Muscle layer of colon (tissue), 2 donors: ENCODE results near the gene CALR.
A peak's percentile ranks its signal among the peaks of the same experiment; 100 is the strongest.

Source experiments
- H3K27ac ChIP-seq: one replicate; pipeline ENCODE4 v1.7.0; 2013; ENCODE audit warnings: low read depth, mild to moderate bottlenecking, low read length, moderate library complexity
- H3K27me3 ChIP-seq, 2 donors: one replicate each; pipeline ENCODE4 v1.7.0; 2013; ENCODE audit warnings: low read length in 2 of 2, mild to moderate bottlenecking in 2 of 2; ENCODE audit not compliant: insufficient read depth in 2 of 2, control insufficient read depth in 1 of 2
- H3K36me3 ChIP-seq: one replicate; pipeline ENCODE4 v1.7.0; 2013; ENCODE audit warnings: mild to moderate bottlenecking, low read length; ENCODE audit not compliant: insufficient read depth
- H3K4me1 ChIP-seq: one replicate; pipeline ENCODE4 v1.7.0; 2013; ENCODE audit warnings: mild to moderate bottlenecking, low read length; ENCODE audit not compliant: insufficient read depth
- H3K4me3 ChIP-seq, 2 donors: one replicate each; pipeline ENCODE4 v1.7.0; 2013; ENCODE audit warnings: low read length in 2 of 2, low read depth in 1 of 2, mild to moderate bottlenecking in 1 of 2, moderate library complexity in 1 of 2
- H3K9ac ChIP-seq: one replicate; pipeline ENCODE4 v1.7.0; 2013; ENCODE audit warnings: low read length
- H3K9me3 ChIP-seq: one replicate; pipeline ENCODE4 v1.7.0; 2013; ENCODE audit warnings: mild to moderate bottlenecking, low read length
- donor health status: abdominal sarcoma.
- donor health status: Adenocarcinoma of cecum.

CALR gene

GRCh38 chr19:12987190-12987589, 48.8 kb downstream of the CALR start:
- Histone ChIP-seq H3K27ac (no peak overlapping the region), H3K9ac (no peak overlapping the region), H3K36me3 (no peaks in the 10 kb centered on the region), H3K27me3 (no peaks in the 10 kb centered on the region), H3K9me3 (no peaks in the 10 kb centered on the region), H3K4me1 (peaks cover 19% of the 10 kb centered on the region), H3K4me3 (no peak overlapping the region)

- no peaks in the 10 kb centered on the region for H3K9me3 ChIP-seq
- H3K9ac ChIP-seq, result no peak overlapping the region
- peaks cover 19% of the 10 kb centered on the region for H3K4me1 ChIP-seq
- no peak overlapping the region for H3K4me3 ChIP-seq
- no peaks in the 10 kb centered on the region for H3K36me3 ChIP-seq
- H3K27me3 ChIP-seq, result no peaks in the 10 kb centered on the region
- H3K27ac ChIP-seq, result no peak overlapping the region
Measured at GRCh38 chr19:12987781-12988180, 49.4 kb downstream of the CALR start.

GRCh38 chr19:12990431-12990830, 52.0 kb downstream of the CALR start:
- Histone ChIP-seq H3K27ac (no peak overlapping the region), H3K27me3 (no peaks in the 10 kb centered on the region), H3K4me3 (no peak overlapping the region), H3K9ac (no peak overlapping the region), H3K36me3 (no peaks in the 10 kb centered on the region), H3K4me1 (no peaks in the 10 kb centered on the region), H3K9me3 (no peaks in the 10 kb centered on the region)

GRCh38 chr19:12990853-12991252, 52.4 kb downstream of the CALR start:
- no peaks in the 10 kb centered on the region for H3K36me3 ChIP-seq
- H3K4me1 ChIP-seq, result no peaks in the 10 kb centered on the region
- no peak overlapping the region for H3K27ac ChIP-seq
- H3K9me3 ChIP-seq, result no peaks in the 10 kb centered on the region
- H3K9ac ChIP-seq, result no peak overlapping the region
- H3K27me3 ChIP-seq, result no peaks in the 10 kb centered on the region
- no peak overlapping the region for H3K4me3 ChIP-seq

GRCh38 chr19:12991296-12991695, 52.9 kb downstream of the CALR start:
- no peaks in the 10 kb centered on the region for H3K9me3 ChIP-seq
- H3K4me3 ChIP-seq, result no peak overlapping the region
- no peaks in the 10 kb centered on the region for H3K4me1 ChIP-seq
- no peaks in the 10 kb centered on the region for H3K27me3 ChIP-seq
- H3K27ac ChIP-seq, result no peak overlapping the region
- no peaks in the 10 kb centered on the region for H3K36me3 ChIP-seq
- no peak overlapping the region for H3K9ac ChIP-seq

- Histone ChIP-seq H3K27me3 (no peaks in the 10 kb centered on the region), H3K4me3 (no peak overlapping the region)
Measured at GRCh38 chr19:12992729-12993128, 54.3 kb downstream of the CALR start.

GRCh38 chr19:12993562-12993961, 55.2 kb downstream of the CALR start:
- H3K27me3 ChIP-seq, result no peaks in the 10 kb centered on the region
- H3K36me3 ChIP-seq, result peaks cover 2% of the 10 kb centered on the region
- H3K4me1 ChIP-seq, result peaks cover 13% of the 10 kb centered on the region
- no peak overlapping the region for H3K9ac ChIP-seq
- peak overlapping the region; percentile 6 for H3K27ac ChIP-seq
- no peak overlapping the region for H3K4me3 ChIP-seq
- no peaks in the 10 kb centered on the region for H3K9me3 ChIP-seq

More at GRCh38 chr19:12992729-12993128, 54.3 kb downstream of the CALR start:
- Histone ChIP-seq H3K4me1 (peaks cover 5% of the 10 kb centered on the region), H3K9ac (no peak overlapping the region), H3K9me3 (no peaks in the 10 kb centered on the region), H3K36me3 (no peaks in the 10 kb centered on the region), H3K27ac (no peak overlapping the region)
